DMS 273 treated with DMSO at 0.1 percent for 48 hours (cell line): ENCODE data around the gene TMPRSS3.

Experiments used
- DNase-seq: peaks from one replicate; lab custom pipeline; 2025; lab: John Stamatoyannopoulos, UW

Gene TMPRSS3

GRCh38 chr21:42373196-42373907, 22.5 kb downstream of the TMPRSS3 start:
- no peak for DNase-seq

GRCh38 chr21:42370894-42371654, 24.8 kb downstream of the TMPRSS3 start:
- DNase-seq: no peak

DNA sequence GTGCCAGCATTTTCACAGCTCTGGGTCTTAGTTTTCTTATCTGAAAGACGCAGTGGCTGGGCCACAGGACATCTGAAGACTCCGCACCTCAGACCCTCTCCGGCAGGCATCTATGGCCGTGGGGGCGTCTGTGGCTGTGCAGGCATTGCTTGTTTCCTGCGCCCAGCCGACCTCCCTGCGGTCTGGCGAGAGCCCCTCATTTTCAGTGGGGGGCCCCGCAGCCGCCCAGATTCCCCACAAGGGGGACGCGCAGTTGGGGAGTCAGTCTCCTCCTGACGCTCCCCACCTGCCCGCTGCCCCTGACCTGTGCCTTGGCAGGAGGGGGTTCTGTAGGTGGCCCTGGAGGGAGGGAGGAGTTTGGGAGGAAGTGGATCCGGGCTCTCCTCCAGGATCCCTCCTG, 26.0 kb downstream of the TMPRSS3 start:
- no peak for DNase-seq

DNA sequence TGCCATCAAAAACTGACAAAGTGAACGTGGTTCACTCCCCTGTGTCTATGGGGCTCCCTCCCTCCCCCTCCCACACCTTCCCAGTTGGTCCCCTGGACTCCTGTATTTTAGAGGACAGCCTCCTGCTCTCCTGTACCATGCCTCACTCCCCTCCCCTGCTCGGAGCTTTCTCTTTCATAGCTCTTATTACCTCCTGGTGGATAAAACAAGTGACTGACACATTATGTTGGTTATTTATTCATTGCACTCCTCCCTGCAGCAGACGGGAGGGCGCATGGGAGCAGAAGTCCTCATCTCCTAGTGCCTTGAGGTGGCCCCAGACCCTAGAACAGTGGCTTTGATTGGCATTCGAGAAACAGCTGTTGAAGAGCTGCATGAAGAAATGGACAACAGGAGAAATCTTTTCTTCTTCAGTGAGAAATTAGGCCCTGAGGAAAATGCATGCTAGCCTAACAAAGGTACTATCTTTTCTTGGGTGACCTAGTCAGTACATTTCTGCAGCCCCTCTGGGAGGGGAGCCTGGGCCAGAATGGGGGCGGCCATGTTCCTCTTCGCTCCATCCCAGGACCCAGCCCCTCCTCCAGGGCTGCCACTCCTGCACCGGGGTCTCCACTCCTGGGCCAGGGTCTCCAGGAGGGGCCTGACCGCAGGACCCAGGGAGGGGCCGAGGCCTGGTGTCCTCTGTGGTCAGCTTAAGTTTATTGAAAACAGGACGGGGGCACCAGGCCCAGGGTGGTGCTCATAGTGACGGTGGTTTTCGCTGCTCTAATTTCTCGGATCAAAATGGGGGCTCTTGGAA, 28.3 kb downstream of the TMPRSS3 start:
- no peak for DNase-seq

DNA sequence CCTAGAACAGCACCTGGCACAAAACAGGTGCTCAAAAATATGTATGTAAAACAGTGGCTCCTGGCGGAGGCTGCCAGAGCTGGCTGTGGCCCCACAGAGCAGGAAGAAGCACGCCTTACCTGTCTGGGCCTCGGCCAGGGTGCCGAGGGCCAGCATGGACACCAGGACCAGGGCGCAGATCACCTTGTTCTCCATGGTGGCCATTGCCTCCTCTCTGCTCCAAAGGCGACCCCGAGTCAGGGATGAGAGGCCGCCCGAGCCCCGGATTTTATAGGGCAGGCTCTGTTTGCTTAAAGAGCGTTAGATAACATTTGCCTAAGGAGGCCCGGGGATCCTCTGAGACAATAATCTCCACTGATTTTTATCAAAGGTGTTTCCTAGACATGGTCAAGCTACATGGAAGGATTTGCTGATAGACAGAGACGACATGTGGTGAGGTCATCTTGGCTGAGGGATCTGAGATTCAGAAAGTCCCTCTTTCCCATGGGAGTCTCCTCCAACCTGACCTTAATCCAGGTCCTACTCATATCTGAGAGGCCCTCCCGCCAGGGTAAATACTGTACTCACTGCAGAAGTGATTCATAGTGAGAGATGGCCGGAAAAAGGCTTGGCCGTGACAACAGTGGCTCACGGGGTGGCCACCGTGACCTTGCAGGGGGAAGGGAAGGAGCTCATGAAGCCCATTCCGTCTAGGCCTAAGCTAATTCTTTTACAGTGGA, 29.4 kb downstream of the TMPRSS3 start, which contains the start of gene TFF1:
TFF1 (minus strand) TSS at position 244 of the 719 bp plus-strand sequence; CDS start at position 204, 40 bp downstream.
- no peak for DNase-seq

GRCh38 chr21:42365770-42366169, 30.1 kb downstream of the TMPRSS3 start:
- no peak for DNase-seq

DNA sequence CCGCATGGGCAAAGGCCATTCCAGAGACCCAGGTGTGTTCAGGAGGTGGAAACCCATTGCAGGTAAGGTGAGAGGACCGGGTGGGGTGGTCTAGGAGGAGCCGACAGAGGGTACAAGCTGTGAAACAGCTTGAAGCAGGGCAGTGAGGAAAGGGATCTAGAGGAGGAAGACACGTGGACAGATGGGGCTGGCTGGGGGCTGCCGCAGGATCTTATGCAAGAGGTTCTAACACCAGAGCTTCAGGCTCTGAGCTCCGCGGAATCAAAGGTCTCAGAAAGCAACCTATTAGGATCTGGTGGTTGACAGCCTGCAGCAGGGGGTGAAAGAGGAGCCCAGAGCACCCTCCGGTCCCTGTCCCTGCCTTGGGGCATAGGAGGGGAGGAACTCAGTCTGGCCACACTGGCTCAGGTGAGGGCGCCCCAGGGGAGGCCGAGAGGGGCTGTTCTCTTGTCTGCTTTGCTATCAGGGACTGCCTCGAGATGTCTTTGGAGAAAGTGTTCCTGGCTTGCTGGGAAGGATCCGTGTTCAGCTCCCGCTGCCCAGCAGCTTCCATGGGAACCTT, 31.5 kb downstream of the TMPRSS3 start:
- DNase-seq: no peak

DNA sequence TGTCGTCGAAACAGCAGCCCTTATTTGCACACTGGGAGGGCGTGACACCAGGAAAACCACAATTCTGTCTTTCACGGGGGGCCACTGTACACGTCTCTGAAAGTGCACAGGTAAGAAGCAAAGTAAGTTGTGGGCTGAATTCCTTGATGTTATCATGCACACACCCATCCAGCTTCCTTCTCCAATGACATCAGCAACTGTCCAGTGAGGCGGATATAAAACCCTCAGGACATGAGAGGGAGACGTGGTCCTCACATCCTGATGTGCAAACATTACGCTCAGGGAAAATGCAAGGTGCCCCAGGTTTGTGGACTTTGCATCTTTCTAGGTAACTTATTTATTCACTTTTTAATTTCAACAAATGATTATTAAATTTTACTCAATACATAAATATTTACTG, 32.5 kb downstream of the TMPRSS3 start:
- no peak for DNase-seq

DNA sequence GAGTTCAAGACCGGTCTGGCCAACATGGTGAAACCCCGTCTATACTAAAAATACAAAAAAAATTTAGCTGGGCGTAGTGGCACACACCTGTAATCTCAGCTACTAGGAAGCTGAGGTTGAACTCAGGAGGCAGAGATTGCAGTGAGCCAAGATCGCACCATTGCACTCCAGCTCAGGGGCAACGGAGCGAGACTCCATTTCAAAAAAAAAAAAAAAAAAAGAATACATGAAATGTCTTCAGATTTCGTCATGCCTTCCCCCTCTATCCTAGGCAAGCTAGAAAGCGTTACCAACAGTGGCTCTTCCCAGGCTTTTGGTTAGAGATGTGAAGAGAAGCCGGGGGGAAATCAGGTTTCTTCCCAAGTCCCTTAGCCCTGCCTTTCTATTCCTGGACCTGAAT, 33.2 kb downstream of the TMPRSS3 start:
- DNase-seq: no peak

DNA sequence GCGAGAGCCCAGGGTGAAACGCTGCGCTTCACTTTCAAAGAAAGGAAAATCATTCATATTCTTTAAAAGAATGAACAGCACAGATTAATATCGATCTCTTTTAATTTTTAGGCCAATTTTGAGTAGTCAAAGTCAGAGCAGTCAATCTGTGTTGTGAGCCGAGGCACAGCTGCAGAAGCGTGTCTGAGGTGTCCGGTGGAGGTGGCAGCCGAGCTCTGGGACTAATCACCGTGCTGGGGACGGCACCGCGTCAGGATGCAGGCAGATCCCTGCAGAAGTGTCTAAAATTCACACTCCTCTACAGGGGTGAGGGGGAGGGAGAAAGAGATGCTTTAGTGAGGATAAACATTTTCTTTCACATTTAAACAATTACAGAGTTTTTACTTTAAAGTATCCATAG, 33.7 kb downstream of the TMPRSS3 start:
- no peak for DNase-seq

DNA sequence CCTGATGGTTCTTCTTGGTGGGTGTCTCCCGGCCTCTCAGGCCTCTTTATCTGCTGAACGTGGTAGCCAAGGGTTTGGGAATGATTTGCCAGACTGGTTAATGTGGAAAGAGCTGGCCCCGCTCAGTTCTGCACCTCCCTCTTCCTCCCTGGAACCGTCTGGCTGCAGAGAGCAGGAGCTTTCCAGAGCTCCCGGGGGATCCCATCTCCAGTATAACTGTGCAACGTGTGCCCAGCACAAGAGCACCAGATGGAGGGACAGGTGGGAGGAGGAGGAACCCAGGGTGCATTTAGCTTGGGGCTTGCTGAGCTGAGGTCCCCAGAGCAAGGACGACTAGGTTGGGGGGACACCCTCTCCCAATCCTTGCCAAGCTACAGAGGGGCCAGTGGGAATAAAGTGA, 34.6 kb downstream of the TMPRSS3 start:
- peak; percentile 72 for DNase-seq

DNA sequence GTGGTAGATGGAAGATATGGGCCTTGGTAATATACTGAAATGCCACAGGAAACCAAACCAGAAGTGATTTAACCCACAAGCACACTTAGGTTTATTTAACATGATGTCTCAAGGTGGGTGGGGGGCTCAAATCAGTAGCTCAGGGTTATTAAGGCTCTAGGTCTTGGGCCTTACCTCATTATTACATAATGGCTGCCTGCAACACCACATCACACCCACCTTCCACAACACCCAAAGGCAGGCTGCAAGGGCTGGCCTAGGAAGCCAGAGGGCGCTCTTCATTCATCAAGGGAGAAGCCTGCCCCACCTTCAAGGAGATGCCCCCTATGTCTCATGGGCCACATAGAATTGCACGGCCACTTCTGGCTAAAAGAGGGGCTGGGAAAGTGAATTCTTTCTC, 35.5 kb downstream of the TMPRSS3 start:
- DNase-seq: no peak

- no peak for DNase-seq
Observed at GRCh38 chr21:42358937-42359336, 36.9 kb downstream of the TMPRSS3 start.

DNA sequence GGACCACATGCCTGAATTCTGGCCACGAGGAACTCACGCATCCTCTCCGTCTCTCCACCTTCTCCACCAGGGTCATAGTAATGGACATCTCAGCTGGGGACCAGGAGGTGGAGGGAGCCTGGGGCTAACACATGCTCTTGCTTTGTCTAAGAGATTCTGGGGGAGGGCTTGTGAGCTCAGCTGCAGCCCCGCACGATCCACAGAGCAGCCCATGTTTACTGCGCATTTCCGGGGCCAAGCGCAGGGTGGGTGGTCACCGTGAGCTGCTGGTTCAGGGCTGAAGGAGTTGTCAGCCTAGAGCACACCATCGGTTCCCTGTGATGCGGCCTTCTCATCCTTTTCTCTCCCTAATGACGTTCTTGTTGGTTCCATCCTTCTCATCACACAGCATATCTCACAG, 37.6 kb downstream of the TMPRSS3 start:
- no peak for DNase-seq

- no peak for DNase-seq
Observed at GRCh38 chr21:42357307-42357706, 38.5 kb downstream of the TMPRSS3 start.

- no peak for DNase-seq
Observed at GRCh38 chr21:42356650-42357049, 39.2 kb downstream of the TMPRSS3 start.

DNA sequence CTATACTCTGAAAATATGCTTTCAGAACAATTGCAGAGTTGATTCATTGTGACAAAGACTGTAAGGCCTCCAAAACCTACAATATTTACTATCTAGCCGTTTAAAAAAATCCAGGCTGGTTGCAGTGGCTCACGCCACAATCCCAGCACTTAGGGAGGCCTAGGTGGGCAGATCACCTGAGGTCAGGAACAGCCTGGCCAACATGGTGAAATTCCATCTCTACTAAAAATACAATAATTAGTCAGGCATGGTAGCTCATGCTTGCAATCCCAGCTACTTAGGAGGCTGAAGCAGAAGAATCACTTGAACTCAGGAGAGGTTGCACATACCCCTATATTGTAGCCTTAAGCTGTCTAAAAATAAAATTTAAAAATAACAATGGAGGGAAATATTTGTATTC, 39.8 kb downstream of the TMPRSS3 start:
- no peak for DNase-seq

GRCh38 chr21:42353623-42354022, 42.2 kb downstream of the TMPRSS3 start:
- DNase-seq: no peak

DNA sequence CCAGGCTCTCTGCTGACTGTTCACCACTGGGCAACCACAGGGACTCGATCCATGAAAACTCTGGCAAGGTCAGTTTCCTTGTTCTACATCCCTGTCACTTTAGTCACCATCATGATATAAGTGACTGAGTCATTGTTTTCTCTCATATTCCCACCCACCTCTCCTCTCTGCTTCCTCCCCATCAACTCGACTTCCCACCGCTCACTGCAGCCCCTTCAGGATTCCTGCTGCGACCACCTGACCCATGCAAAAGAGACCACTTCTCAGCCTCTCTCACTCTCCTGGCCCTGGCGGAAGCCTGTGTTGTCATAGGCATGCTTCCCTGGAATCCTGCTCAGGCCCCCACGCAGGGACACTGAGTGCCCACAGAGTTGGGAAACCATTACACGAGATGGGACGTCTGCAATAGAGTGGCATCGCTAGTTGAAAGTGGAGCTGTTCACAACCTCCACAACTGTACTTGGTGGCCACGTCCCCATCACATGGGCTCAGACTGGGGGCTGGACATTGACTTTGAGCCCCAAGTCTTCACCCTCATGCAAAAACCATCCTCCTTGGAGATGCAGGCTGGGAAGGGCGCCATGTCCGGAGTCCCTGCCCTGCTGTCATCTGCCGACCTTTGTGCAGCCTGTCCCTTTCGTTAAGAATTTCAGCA, 43.3 kb downstream of the TMPRSS3 start:
- no peak for DNase-seq

GRCh38 chr21:42351626-42352440, 44.0 kb downstream of the TMPRSS3 start:
- no peak for DNase-seq
